ENCODE measurements around the gene ARID3B.

GRCh38 chr15:74616996-74617395 lies 76.0 kb downstream of the ARID3B start:
- TF ChIP-seq MAFK (IDR thresholded peaks at IDR 0.05; ENCODE audit: partially characterized antibody): no peak
- TF ChIP-seq USF2 (IDR thresholded peaks at IDR 0.05): no peak

Measured in A549 (cell line).